B cell (primary cell): ENCODE results near the gene QKI. TPM values are rescaled to one million over a fixed set of nuclear protein-coding genes. Genes with fewer than 3 reads are reported as not detected.

Experiments used
- ATAC-seq: fragments of 200-7000 bp; cut with Tn5 transposase; one replicate; pipeline ENCODE4 v1.10.0; 2021; ENCODE audit warnings: low read depth, mild to moderate bottlenecking, moderate number of reproducible peaks, moderate library complexity
- CTCF ChIA-PET: fragments of 350-600 bp; sonication (Branson Sonifier 250); formaldehyde crosslinking; loops from one replicate; lab custom pipeline; 2021; ENCODE audit warnings: antibody characterized with exemption, inconsistent platforms; lab: Charles Lee
- POLR2A ChIA-PET: fragments of 350-600 bp; sonication (Branson Sonifier 250); formaldehyde crosslinking; loops from one replicate; lab custom pipeline; 2021; ENCODE audit warnings: antibody characterized with exemption; lab: Charles Lee
- DNase-seq: peaks from one replicate; pipeline ENCODE4 v3.0.0; 2013
- H2AFZ ChIP-seq: 2 replicates; pipeline ENCODE4 v1.6.1; 2012; ENCODE audit warnings: mild to moderate bottlenecking, low read depth, low read length; ENCODE audit not compliant: insufficient read depth, poor library complexity, severe bottlenecking
- H3K27ac ChIP-seq, 2 donors: 1 replicate in 1 of 2; 2 replicates in 1 of 2; pipeline ENCODE4 v1.5.1; 2012 to 2013; ENCODE audit warnings: low read length in 2 of 2, mild to moderate bottlenecking in 2 of 2, moderate library complexity in 1 of 2
- H3K27me3 ChIP-seq, 4 experiments: fragments of 200-600 bp in 1 of 4; sonication (generic) in 1 of 4; replicated peaks in 1 of 4; 1 replicate in 2 of 4; 2 replicates in 2 of 4; pipeline versions ENCODE4 v1.6.1 to v1.7.0; 2013 to 2016; ENCODE audit warnings: low read length in 3 of 4, mild to moderate bottlenecking in 2 of 4, mixed read lengths in 1 of 4, moderate library complexity in 1 of 4; ENCODE audit not compliant: insufficient read depth in 4 of 4, control insufficient read depth in 3 of 4; ENCODE audit errors: control extremely low read depth in 1 of 4
- H3K36me3 ChIP-seq, 2 experiments: replicated peaks in 1 of 2; 1 replicate in 1 of 2; 2 replicates in 1 of 2; pipeline versions ENCODE4 v1.6.1 to v1.7.1; 2013; ENCODE audit warnings: low read length in 1 of 2; ENCODE audit not compliant: insufficient read depth in 2 of 2, control insufficient read depth in 1 of 2; ENCODE audit errors: control extremely low read depth in 1 of 2, extremely low read depth in 1 of 2
- H3K4me1 ChIP-seq, 2 donors: fragments of 200-600 bp in 1 of 2; sonication (generic) in 1 of 2; 1 replicate in 1 of 2; 2 replicates in 1 of 2; pipeline versions ENCODE4 v1.5.1 to v1.6.1; 2013 to 2017; ENCODE audit warnings: low read length in 2 of 2; ENCODE audit not compliant: control insufficient read depth in 2 of 2, insufficient read depth in 2 of 2
- H3K4me2 ChIP-seq: replicated peaks from 2 replicates; pipeline ENCODE3; 2012; ENCODE audit warnings: mild to moderate bottlenecking, low read depth, low read length; ENCODE audit not compliant: poor library complexity, severe bottlenecking
- H3K4me3 ChIP-seq, 5 experiments: fragments of 200-600 bp in 1 of 5; sonication (generic) in 1 of 5; 1 replicate in 3 of 5; 2 replicates in 2 of 5; pipeline versions ENCODE4 v1.5.1 to v1.7.0; 2011 to 2016; ENCODE audit warnings: low read length in 4 of 5, mild to moderate bottlenecking in 4 of 5, low read depth in 2 of 5, control low read depth in 1 of 5, moderate library complexity in 1 of 5; ENCODE audit not compliant: insufficient read depth in 1 of 5; ENCODE audit errors: control extremely low read depth in 1 of 5, extremely low read depth in 1 of 5
- H3K79me2 ChIP-seq: fragments of 200-600 bp; sonication (generic); one replicate; pipeline ENCODE4 v1.6.0; 2016; ENCODE audit warnings: low read length; ENCODE audit not compliant: control insufficient read depth, insufficient read depth
- H3K9ac ChIP-seq: fragments of 200-600 bp; sonication (generic); 2 replicates; pipeline ENCODE4 v1.6.1; 2017; ENCODE audit warnings: mild to moderate bottlenecking, low read length, moderate library complexity
- H3K9me3 ChIP-seq, 3 donors: one replicate each; pipeline versions ENCODE4 v1.6.1 to v1.7.1; 2013; ENCODE audit warnings: low read length in 2 of 3; ENCODE audit not compliant: control insufficient read depth in 2 of 3, insufficient read depth in 1 of 3; ENCODE audit errors: control extremely low read depth in 1 of 3
- H4K20me1 ChIP-seq: 2 replicates; pipeline ENCODE4 v1.6.0; 2012; ENCODE audit warnings: mild to moderate bottlenecking, low read length; ENCODE audit not compliant: insufficient read depth, control insufficient read depth, poor library complexity, severe bottlenecking
- H3K27ac Mint-ChIP-seq: one replicate; pipeline ENCODE4 v1.8.0; 2021; ENCODE audit warnings: mixed read lengths
- H3K27me3 Mint-ChIP-seq: one replicate; pipeline ENCODE4 v1.8.0; 2021; ENCODE audit warnings: mixed read lengths
- H3K4me1 Mint-ChIP-seq: one replicate; pipeline ENCODE4 v1.8.0; 2021; ENCODE audit warnings: mixed read lengths
- H3K4me3 Mint-ChIP-seq: one replicate; pipeline ENCODE4 v1.8.0; 2021; ENCODE audit warnings: mixed read lengths
- H3K9me3 Mint-ChIP-seq: one replicate; pipeline ENCODE4 v1.8.0; 2022; ENCODE audit warnings: mixed read lengths; ENCODE audit not compliant: insufficient read depth
- EZH2 ChIP-seq: IDR thresholded peaks from 2 replicates; pipeline ENCODE4 v1.6.1; 2012; ENCODE audit warnings: borderline replicate concordance, low read depth, mild to moderate bottlenecking, moderate library complexity, low read length; ENCODE audit not compliant: insufficient read depth, poor library complexity, severe bottlenecking
- whole genome bisulfite sequencing: methylation state at CpG from one replicate; pipeline ENCODE4 v1.1.5; 2013; ENCODE audit warnings: missing lambda C conversion rate; ENCODE audit not compliant: insufficient coverage; 5-methylcytosine and 5-hydroxymethylcytosine counted together
- intact Hi-C: fragments of 100-400 bp; cut with micrococcal nuclease; formaldehyde crosslinking; loops from one replicate; pipeline ENCODE4 v1.10.0; 2022
- polyA plus RNA-seq: library from polyadenylated mRNA; depleted of rRNA; stranded (reverse); fragments of >200 nt; gene quantifications from 2 replicates; pipeline ENCODE4 v1.2.3, GENCODE V29; 2012
- total RNA-seq, 2 donors: library from RNA; stranded (reverse); fragments of 120-200 nt in 1 of 2; gene quantifications; 1 replicate in 1 of 2; 2 replicates in 1 of 2; pipeline versions ENCODE4 v1.2.3 to v1.2.4, GENCODE V29; 2013 to 2022
- TF ChIP-seq, protein P1 (sequence below): fragments of 200-600 bp; IDR thresholded peaks from one replicate; pipeline ENCODE4 v1.8.0; 2022; ENCODE audit warnings: antibody characterized with exemption, mild to moderate bottlenecking

QKI gene
- total and polyA plus RNA-seq, 2 donors (not counting 1 experiment from before 2014, with no cell fraction given), result 38.8 to 79.5 TPM

DNA sequence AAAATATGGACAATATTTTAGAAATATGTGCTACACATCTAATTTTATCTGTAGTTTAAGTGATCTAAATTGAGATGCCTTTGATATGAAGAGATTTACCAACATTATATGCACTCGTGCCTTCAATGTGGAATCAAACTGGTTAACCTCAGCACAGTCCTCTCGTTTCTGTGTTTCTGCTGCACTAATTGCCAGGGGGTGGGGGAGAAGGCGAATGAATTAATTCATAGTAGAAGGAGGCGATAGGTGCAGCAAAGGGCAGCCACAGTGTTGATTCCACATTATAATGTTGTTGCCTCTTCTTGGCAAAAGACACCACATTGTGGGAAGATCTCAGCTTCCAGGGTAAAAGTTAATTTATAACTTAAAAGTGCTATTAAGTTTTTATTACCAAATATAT is 161.6 kb downstream of the QKI start:
- H3K27ac Mint-ChIP-seq, result no peak overlapping the region
- no peak overlapping the region for H3K4me3 Mint-ChIP-seq
- Histone ChIP-seq H2AFZ (no peak overlapping the region), H3K4me3 (no peak overlapping the region), H3K9ac (no peak overlapping the region), H4K20me1 (no peaks in the 10 kb centered on the region), H3K27ac (no peak overlapping the region), H3K4me2 (no peak overlapping the region), H3K4me1 (no peaks in the 10 kb centered on the region), H3K9me3 (no peaks in the 10 kb centered on the region), H3K79me2 (no peaks in the 10 kb centered on the region), H3K27me3 (no peaks in the 10 kb centered on the region), H3K36me3 (peaks cover 5 to 8% of the 10 kb centered on the region in 2 experiments)
- TF ChIP-seq EZH2, result no peak
- TF ChIP-seq, protein P1, sequence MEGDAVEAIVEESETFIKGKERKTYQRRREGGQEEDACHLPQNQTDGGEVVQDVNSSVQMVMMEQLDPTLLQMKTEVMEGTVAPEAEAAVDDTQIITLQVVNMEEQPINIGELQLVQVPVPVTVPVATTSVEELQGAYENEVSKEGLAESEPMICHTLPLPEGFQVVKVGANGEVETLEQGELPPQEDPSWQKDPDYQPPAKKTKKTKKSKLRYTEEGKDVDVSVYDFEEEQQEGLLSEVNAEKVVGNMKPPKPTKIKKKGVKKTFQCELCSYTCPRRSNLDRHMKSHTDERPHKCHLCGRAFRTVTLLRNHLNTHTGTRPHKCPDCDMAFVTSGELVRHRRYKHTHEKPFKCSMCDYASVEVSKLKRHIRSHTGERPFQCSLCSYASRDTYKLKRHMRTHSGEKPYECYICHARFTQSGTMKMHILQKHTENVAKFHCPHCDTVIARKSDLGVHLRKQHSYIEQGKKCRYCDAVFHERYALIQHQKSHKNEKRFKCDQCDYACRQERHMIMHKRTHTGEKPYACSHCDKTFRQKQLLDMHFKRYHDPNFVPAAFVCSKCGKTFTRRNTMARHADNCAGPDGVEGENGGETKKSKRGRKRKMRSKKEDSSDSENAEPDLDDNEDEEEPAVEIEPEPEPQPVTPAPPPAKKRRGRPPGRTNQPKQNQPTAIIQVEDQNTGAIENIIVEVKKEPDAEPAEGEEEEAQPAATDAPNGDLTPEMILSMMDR, result no peak
- H3K4me1 Mint-ChIP-seq, result no peaks in the 10 kb centered on the region
- CTCF ChIA-PET, result no interaction called here
- 93% methylated on average over 3 of the region's 4 CpGs for WGBS
- POLR2A ChIA-PET, result no interaction called here
- ATAC-seq (no peak), DNase-seq (no peak)
- no peaks in the 10 kb centered on the region for H3K9me3 Mint-ChIP-seq
- no peaks in the 10 kb centered on the region for H3K27me3 Mint-ChIP-seq
- intact Hi-C loops, result no loop called here

DNA sequence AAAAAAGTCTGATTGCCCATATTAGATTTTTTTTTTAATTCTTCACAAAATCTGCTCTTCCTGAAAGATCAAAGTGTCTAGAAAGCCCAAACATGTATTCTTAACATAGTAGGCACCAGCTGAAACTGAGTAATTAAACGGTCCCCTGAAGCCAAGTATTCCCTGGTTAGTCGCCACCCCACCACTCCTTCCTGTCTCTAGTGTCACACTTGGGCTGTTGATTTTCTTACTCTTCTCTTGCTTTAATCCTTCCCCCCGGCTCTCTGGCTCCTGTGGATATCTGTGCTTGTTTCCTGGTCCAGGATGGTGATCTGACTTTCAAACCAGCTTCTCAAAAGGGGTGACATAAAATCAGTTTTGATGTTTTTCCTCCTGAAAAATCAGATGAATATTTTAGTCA is 162.9 kb downstream of the QKI start:
- H3K27me3 Mint-ChIP-seq, result no peaks in the 10 kb centered on the region
- H3K4me1 ChIP-seq, result no peaks in the 10 kb centered on the region
- peaks cover 5 to 7% of the 10 kb centered on the region in 2 experiments for H3K36me3 ChIP-seq
- no peaks in the 10 kb centered on the region for H4K20me1 ChIP-seq
- ATAC-seq, result no peak
- no peak overlapping the region for H3K4me2 ChIP-seq
- no peak overlapping the region for H2AFZ ChIP-seq
- H3K27ac ChIP-seq, result no peak overlapping the region
- no peaks in the 10 kb centered on the region for H3K9me3 ChIP-seq
- no peak overlapping the region for H3K9ac ChIP-seq
- no peaks in the 10 kb centered on the region for H3K4me1 Mint-ChIP-seq
- intact Hi-C loops, result no loop called here
- H3K4me3 ChIP-seq, result no peak overlapping the region
- H3K79me2 ChIP-seq, result no peaks in the 10 kb centered on the region
- no peak for DNase-seq
- no peak overlapping the region for H3K4me3 Mint-ChIP-seq
- POLR2A ChIA-PET, result no interaction called here
- CTCF ChIA-PET, result no interaction called here
- H3K27ac Mint-ChIP-seq, result no peak overlapping the region
- TF ChIP-seq, protein P1, result no peak
- no peak for TF ChIP-seq EZH2
- no peaks in the 10 kb centered on the region for H3K9me3 Mint-ChIP-seq
- 52% methylated on average over 2 of the region's 3 CpGs for WGBS
- H3K27me3 ChIP-seq, result no peaks in the 10 kb centered on the region
